AG04450 (cell line): ENCODE results near the gene SART1. TPM values are rescaled to one million over a fixed set of nuclear protein-coding genes. Genes with fewer than 3 reads are reported as not detected.

Experiments used
- CTCF ChIA-PET: fragments of 300-600, 350-600 bp; formaldehyde crosslinking; extraction: SDS; loops from one replicate; lab custom pipeline; 2022; ENCODE audit warnings: antibody characterized with exemption, inconsistent platforms; lab: Charles Lee
- POLR2A ChIA-PET: fragments of 350-600 bp; formaldehyde crosslinking; extraction: SDS; loops from one replicate; lab custom pipeline; 2021; ENCODE audit warnings: antibody characterized with exemption, inconsistent platforms; lab: Yijun Ruan, JAX
- DNase-seq: peaks from one replicate; pipeline ENCODE4 v3.0.0-alpha.2; 2011; ENCODE audit warnings: low read depth, low spot score
- H3K27ac ChIP-seq: one replicate; pipeline ENCODE4 v1.5.1; 2012; ENCODE audit warnings: low read depth, low read length, control low read depth
- H3K27me3 ChIP-seq: one replicate; pipeline ENCODE4 v1.6.0; 2012; ENCODE audit warnings: low read length; ENCODE audit not compliant: control insufficient read depth, insufficient read depth
- H3K4me3 ChIP-seq: 2 replicates; pipeline ENCODE4 v1.5.1; 2011; ENCODE audit warnings: mild to moderate bottlenecking, low read depth, low read length, control low read depth
- H3K9me3 ChIP-seq: 2 replicates; pipeline ENCODE4 v1.5.1; 2012; ENCODE audit warnings: low read length; ENCODE audit not compliant: control insufficient read depth, insufficient read depth
- polyA plus RNA-seq: library from polyadenylated mRNA; depleted of rRNA; stranded (reverse); fragments of >200 nt; gene quantifications from 2 replicates; pipeline ENCODE4 v1.2.3, GENCODE V29; 2011
- TF ChIP-seq, protein P1 (sequence below): IDR thresholded peaks from 2 replicates; pipeline ENCODE4 v1.5.1; 2011; ENCODE audit warnings: low read depth, low read length, control low read depth, inconsistent platforms

SART1 gene
- polyA plus RNA-seq, 1 experiment = 14.3 TPM

DNA sequence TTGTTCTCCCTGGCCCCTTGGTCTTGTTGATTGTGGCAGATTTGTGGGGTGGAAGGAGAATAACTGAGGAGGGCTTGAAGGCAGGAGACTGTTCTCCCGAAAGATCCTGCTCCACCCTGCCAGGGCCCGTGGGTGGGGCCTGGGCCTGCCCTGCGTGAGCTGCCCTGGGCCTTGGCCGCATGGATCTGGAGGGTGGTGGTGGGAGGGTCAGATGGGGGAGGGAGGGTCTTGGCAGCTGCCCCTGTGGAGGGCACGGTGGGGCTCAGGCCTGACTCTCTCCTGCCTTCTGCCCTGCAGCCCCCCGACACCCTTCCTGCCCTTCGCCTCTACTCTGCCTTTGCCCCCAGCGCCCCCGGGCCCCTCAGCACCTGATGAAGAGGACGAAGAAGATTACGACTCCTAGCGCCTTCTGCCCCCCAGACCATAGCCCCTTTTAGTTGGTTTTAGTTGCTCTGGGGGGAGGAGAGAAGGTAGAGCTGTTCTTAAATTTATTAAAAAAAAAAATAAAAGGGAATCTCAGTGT, 40.4 kb upstream of the SART1 start:
- no peak for DNase-seq
- H3K27me3 ChIP-seq = no peaks in the 10 kb centered on the region
- CTCF ChIA-PET = interaction anchor here (1.0 to 2.0 kb wide), 3 partner anchors 32 to 102 kb away, joined by 3 to 8 read pairs (median 4); partner anchors contain the start of gene FIBP
- TF ChIP-seq, protein P1, sequence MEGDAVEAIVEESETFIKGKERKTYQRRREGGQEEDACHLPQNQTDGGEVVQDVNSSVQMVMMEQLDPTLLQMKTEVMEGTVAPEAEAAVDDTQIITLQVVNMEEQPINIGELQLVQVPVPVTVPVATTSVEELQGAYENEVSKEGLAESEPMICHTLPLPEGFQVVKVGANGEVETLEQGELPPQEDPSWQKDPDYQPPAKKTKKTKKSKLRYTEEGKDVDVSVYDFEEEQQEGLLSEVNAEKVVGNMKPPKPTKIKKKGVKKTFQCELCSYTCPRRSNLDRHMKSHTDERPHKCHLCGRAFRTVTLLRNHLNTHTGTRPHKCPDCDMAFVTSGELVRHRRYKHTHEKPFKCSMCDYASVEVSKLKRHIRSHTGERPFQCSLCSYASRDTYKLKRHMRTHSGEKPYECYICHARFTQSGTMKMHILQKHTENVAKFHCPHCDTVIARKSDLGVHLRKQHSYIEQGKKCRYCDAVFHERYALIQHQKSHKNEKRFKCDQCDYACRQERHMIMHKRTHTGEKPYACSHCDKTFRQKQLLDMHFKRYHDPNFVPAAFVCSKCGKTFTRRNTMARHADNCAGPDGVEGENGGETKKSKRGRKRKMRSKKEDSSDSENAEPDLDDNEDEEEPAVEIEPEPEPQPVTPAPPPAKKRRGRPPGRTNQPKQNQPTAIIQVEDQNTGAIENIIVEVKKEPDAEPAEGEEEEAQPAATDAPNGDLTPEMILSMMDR = no peak
- peak overlapping the region; percentile 81 for H3K4me3 ChIP-seq
- no peak overlapping the region for H3K27ac ChIP-seq
- H3K9me3 ChIP-seq = peaks cover 11% of the 10 kb centered on the region; the same call in 1 of the 2 replicates
- POLR2A ChIA-PET = interaction anchor here (0.5 to 1.8 kb wide), 3 partner anchors 21 to 30 kb away, joined by 3 to 7 read pairs (median 5); partner anchors contain the start of genes CCDC85B and FOSL1

GRCh38 chr11:65921876-65922275, 39.7 kb upstream of the SART1 start:
- POLR2A ChIA-PET = interaction anchor here (0.5 to 1.8 kb wide), 4 partner anchors 21 to 31 kb away, joined by 3 to 7 read pairs (median 4); partner anchors contain the start of genes CCDC85B and FOSL1
- Histone ChIP-seq H3K27ac (peak overlapping the region; percentile 52), H3K27me3 (no peaks in the 10 kb centered on the region), H3K9me3 (peaks cover 11% of the 10 kb centered on the region; the same call in 1 of the 2 replicates), H3K4me3 (no peak overlapping the region)
- DNase-seq = no peak
- TF ChIP-seq, protein P1 = no peak
- CTCF ChIA-PET = interaction anchor here (1.0 to 2.0 kb wide), 3 partner anchors 33 to 101 kb away, joined by 3 to 8 read pairs (median 4); partner anchors contain the start of gene FIBP

DNA sequence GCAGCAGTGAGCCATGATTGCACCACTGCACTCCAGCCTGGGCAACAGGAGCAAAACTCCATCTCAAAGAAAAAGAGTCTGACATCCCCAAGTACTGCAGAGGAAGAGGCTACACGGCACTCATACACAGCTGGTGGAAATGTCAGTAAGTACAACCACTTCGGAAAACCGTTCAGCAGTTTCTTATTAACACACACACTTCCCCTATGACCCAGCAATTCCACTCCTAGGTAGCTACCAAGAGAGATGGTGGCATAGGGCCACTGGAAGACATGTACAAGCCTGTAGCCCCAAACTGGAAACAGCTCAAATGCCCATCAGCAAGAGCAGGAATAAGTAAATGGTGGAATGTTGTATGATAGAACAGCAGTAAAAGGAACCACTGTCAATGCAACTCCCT, 39.0 kb upstream of the SART1 start:
- ChIA-PET POLR2A (interaction anchor here (0.9 kb wide), 1 partner anchor 22 kb away, joined by 3 read pairs; the partner anchor contains the start of gene FOSL1), CTCF (interaction anchor here (2.0 kb wide), 1 partner anchor 100 kb away, joined by 4 read pairs; no protein-coding TSS in a partner anchor)
- no peaks in the 10 kb centered on the region for H3K27me3 ChIP-seq
- peaks cover 10% of the 10 kb centered on the region; the same call in 1 of the 2 replicates for H3K9me3 ChIP-seq
- TF ChIP-seq, protein P1 = no peak
- no peak overlapping the region for H3K27ac ChIP-seq
- no peak for DNase-seq
- no peak overlapping the region for H3K4me3 ChIP-seq

DNA sequence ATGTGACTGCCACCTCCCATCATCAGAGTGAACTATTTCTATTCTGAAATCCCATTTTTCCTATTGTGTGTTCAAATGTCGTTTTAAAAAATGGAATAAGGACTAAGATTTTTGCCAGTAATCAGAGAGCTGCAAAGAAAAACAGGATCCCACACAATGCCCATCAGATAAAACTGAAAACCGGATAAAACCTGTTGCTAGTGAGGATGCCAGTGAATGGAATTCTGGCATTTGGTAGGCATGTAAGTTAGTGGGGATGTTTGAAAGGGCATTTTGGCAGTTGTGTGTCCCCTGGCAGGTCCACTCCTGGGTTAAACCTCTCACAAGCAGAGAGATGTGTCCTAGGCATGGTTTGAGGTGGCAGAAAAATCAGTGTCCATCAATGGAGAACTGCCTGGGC, 36.1 kb upstream of the SART1 start:
- H3K4me3 ChIP-seq = no peak overlapping the region
- ChIA-PET CTCF (interaction anchor here (1.0 kb wide), 1 partner anchor 37 kb away, joined by 3 read pairs; no protein-coding TSS in a partner anchor), POLR2A (no interaction called here)
- H3K27me3 ChIP-seq = no peaks in the 10 kb centered on the region
- TF ChIP-seq, protein P1 = no peak
- DNase-seq = no peak
- no peaks in the 10 kb centered on the region; the same call in 1 of the 2 replicates for H3K9me3 ChIP-seq
- H3K27ac ChIP-seq = peak overlapping the region; percentile 21

DNA sequence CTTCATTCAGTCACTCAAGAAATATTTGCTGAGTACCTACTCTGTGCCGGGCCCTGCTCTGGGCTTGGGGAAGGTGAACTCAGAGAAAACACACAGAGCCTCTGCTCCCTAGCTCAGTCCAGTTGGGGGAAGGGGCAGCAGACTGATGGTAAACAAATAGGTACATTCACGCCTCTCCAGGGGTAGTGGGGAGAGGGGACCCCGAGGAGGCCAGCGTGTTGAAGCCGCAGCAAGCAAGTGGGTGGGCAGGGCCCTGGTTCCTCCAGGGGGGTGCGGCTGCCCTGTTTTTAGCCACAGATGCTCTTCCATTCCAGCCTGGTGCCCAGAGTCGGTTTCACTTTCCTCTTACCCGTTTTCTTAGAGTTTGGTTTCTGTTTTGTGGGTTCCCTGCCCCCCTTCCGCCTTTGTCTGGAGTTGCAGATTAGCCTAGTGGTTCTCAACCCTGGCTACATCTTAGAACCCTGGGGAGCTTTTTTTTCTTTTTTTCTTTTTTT, 33.6 kb upstream of the SART1 start:
- TF ChIP-seq, protein P1 = no peak
- POLR2A ChIA-PET = interaction anchor here (1.4 kb wide), 1 partner anchor 12 kb away, joined by 5 read pairs; no protein-coding TSS in a partner anchor
- Histone ChIP-seq H3K27ac (no peak overlapping the region), H3K27me3 (no peaks in the 10 kb centered on the region), H3K4me3 (no peak overlapping the region), H3K9me3 (no peaks in the 10 kb centered on the region)
- DNase-seq = no peak
- CTCF ChIA-PET = interaction anchor here (0.6 kb wide), 2 partner anchors 9 to 26 kb away, joined by 3 read pairs; no protein-coding TSS in a partner anchor
